ENCODE measurements around the gene YKT6.

DNA sequence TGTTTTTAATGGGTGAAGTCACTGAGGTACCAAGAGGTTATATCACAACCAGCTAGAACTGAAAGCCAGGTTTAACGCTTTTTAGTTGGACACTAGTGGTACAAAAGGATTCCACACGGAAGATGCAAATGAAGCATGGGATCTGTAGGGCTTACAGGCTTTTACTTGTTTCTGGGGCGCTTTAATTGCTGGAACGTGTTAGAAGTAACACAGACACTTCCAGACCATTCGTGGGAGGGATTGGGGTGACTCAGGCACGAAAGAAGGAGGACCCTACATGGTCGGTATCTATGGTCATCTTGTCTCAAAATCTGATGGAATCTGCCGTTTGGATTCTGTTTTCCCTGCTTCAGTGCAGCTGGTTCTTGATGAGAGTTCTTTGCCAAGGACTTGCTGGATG lies 1.0 kb downstream of the YKT6 start:
- TF ChIP-seq, protein P1, sequence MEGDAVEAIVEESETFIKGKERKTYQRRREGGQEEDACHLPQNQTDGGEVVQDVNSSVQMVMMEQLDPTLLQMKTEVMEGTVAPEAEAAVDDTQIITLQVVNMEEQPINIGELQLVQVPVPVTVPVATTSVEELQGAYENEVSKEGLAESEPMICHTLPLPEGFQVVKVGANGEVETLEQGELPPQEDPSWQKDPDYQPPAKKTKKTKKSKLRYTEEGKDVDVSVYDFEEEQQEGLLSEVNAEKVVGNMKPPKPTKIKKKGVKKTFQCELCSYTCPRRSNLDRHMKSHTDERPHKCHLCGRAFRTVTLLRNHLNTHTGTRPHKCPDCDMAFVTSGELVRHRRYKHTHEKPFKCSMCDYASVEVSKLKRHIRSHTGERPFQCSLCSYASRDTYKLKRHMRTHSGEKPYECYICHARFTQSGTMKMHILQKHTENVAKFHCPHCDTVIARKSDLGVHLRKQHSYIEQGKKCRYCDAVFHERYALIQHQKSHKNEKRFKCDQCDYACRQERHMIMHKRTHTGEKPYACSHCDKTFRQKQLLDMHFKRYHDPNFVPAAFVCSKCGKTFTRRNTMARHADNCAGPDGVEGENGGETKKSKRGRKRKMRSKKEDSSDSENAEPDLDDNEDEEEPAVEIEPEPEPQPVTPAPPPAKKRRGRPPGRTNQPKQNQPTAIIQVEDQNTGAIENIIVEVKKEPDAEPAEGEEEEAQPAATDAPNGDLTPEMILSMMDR (IDR thresholded peaks at IDR 0.05) = no peak
- no peak for TF ChIP-seq POLR2A (IDR thresholded peaks at IDR 0.05)

Data from uterus (tissue), 2 donors.